HG02938 (cell line): ENCODE results near the gene PRC1.
A peak's percentile ranks its signal among the peaks of the same experiment; 100 is the strongest.
"Not testable (repeated sequence)": the region's sequence is repeated elsewhere in the genome, so short reads cannot be mapped to it uniquely, and the experiment has no call there.

Experiments
- ATAC-seq: cut with Tn5 transposase; IDR thresholded peaks from one replicate; pipeline ENCODE4 v1.9.1; 2021; ENCODE audit warnings: mild to moderate bottlenecking, moderate library complexity; ENCODE audit not compliant: unreplicated experiment

Gene PRC1, protein sequence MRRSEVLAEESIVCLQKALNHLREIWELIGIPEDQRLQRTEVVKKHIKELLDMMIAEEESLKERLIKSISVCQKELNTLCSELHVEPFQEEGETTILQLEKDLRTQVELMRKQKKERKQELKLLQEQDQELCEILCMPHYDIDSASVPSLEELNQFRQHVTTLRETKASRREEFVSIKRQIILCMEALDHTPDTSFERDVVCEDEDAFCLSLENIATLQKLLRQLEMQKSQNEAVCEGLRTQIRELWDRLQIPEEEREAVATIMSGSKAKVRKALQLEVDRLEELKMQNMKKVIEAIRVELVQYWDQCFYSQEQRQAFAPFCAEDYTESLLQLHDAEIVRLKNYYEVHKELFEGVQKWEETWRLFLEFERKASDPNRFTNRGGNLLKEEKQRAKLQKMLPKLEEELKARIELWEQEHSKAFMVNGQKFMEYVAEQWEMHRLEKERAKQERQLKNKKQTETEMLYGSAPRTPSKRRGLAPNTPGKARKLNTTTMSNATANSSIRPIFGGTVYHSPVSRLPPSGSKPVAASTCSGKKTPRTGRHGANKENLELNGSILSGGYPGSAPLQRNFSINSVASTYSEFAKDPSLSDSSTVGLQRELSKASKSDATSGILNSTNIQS

DNA sequence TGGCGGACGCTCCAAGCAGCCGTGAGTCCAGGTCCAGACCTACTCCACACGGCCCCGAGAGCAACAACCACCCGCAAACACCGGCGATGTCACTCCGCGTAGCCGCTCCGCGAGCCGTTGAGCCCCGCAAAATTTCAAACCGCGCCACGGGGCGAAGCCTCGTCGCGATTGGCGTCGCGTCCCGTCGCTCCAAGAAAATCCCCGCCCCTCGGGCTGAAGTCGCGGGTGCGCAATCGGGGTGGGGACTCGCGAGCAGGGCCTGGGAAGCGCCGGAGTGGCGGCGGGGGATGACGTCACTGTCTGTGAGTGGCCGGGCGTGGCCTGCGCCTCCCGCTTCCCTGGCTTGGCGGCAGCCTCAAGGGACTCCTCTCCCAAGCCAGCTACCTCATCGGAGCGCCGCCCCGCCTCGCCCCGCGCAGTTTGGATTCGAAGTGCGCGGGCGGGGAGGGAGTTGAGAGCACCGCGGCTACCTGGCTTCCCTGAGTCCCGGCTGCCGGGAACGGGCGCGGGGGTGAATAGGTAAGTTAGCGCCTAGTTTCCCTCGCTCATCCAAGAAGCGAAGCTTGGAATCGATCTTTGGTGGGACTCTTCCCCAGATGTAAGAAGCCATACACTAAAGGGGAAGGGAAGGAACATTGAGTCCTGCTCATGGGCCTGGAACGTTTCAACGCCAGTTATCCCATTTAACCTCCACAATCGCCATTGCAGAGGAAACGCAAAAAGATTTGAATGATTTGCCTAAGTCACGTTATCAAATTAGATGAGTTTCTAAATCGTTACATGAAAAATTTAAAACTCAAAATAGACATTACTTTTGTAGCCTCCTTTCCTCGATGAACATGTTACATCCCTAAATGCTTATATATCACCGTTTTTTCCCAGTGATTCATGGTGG, at the start of gene PRC1:
PRC1 (minus strand) TSS at position 119 of the 895 bp plus-strand sequence; CDS start at position 1, 118 bp downstream.
- peak; percentile 92 for ATAC-seq

DNA sequence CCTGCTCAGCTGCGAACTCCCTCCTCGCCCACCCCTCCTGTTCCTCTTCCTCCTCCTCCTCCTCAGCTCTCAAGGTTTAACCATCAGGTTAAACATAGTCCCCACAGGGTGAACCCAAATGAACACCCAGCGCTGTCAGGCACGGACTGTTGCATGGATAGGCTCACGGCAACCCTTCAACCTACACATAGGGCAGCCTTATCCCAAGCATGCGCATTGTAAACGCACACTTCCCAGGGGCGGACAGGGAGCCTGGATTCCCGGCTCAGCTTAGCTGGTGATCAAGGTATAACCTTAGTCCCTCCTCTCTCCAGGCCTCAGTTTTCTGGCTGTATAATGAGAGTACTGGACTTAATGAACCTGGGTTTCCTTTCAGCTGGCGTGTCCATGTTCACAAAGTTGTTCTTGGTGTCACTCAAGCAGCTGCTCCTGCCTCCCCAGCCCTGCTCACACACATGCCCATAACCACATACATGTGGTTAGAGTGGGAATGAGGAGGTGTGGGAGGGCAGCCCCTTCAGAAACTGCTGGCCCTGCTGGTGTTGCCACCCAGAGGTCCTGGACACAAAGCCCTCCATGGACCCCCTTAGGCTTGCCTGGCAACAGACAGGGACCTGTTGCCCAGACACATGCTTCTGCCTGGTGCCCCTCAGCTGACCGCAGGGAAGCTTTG, 49.0 kb upstream of the PRC1 start:
- ATAC-seq, result no peak

DNA sequence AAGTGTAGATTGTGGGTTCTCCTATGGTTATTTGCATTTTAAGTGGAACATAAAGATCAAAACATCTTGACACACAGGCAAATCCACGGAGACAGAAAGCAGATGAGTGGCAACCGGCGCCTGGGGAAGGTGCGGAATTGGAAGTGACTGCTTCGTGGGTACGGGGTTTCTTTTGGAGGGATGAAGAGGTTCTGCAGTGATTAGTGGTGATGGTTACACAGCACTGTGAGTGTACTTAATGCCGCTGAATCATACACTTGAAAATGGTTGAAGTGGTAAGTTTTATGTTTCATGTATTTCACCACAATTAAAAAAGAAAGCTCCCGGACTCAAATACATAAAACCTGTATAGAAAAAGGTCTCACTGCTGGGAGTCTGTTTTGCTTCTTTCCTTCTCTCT, 46.5 kb upstream of the PRC1 start:
- no peak for ATAC-seq

DNA sequence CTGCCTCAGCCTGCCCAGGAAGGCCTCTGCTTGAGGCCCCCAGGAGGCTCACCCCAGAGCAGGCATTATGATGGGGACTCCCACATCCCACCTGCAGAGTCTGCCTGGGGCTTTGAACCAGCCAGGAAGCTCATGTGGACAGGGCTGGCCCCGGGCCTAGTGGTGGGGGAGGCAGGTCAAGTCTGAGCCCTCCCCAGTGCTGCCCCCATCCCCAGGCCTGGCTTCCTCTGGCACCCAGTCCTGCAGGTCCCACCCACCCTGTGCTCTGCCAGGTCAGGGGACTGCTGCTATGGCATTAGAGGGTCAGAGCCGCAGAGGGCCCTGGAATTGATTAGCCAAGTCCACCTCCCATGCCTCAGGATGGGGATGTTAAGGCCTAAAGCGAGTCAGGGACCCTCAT, 45.7 kb upstream of the PRC1 start:
- ATAC-seq, result no peak

DNA sequence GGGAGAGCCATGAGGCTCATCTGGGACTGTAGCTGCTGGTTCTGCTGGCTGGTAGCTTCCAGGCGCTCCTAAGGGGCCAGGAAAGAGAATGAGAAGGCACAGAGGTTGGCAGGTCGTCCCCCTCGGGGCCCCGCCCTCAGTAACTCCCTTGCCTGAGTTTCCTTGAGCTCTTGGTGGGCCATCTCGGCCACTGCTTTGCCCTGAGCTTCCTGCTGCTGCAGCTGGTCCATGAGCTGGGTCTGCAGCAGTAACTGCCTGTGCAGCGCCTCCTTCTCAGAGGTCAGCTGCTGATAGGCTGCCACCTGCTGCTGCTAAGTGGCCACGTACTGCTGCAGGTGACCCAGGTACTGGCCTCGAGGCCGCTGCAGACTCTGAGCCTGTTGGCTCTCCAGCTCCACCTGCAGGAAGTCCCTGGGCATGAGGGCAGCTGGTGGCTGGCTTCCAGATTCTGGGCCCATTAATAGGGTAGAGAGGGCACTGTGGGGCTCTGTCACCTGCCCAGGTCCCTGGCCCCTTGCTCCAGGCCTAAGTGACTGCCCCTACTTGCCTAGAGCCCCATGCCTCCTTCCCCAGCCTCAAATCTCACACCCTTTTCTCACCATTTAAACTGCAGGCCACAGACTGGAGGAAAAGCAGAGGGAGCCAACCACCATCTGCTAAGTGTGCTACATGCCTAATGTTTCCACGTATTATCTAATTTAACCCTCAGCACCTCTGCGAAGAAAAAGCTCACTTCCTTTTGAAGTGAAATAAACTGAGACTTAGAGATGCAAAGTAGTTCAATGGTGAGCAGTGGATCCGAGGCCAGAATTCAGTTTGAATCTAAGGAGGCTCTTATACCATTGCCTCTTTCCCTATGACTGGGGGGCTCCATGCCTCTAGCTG, 38.8 kb upstream of the PRC1 start:
- ATAC-seq, result peak; percentile 51

DNA sequence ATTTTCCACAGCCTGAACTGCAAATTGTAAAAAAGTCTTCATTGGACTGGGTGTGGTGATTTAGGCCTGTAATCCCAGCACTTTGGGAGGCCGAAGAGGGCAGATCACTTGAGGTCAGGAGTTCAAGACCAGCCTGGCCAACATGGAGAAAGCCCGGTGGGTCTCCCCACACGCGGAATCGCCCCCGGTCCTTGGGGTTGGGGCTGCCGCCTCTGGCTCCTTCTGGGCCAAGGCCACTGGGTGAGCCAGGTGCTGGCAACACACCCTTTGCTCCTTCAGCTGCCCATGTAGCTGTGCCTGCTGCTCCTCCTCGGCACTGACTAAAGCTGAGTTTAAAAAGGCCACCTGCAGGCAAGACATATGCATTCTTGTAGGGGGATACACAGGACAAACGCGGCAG, 37.5 kb upstream of the PRC1 start:
- no peak for ATAC-seq

DNA sequence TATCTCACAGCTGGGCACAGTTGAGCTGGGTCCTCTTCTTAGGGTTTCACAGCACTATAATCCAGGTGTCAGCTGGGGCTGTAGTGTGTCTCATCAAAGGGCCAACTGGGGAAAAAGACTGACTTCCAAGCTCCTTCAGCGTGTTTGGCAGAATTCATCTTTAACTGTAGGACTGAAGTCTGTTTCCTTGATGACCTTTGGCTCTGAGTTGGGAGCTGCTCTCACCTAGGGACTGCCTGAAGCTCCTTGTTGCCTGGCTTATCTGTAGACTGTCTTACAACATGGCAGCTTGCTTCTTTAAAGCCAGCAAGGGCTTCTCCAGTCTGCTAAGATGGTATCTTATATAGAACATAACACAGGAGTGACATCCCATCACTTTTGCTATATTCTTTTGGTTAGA, 33.3 kb upstream of the PRC1 start:
- no peak for ATAC-seq

DNA sequence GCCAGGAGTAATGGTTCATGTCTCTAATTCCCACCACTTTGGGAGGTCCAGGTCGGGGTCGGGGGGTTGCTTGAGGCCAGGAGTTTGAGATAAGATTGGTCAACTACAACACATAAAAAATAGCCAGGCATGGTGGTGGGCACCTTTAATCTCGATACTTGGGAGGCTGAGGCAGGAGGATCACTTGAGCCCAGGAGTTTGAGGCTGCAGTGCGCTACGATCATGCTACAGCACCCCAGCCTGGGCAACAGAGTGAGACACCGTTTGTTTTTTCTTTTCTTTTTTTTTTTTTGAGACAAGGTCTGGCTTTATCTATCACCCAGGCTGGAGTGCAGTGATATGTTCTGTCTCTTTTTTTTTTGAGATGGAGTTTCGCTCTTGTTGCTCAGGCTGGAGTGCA, 29.4 kb upstream of the PRC1 start:
- no peak for ATAC-seq

DNA sequence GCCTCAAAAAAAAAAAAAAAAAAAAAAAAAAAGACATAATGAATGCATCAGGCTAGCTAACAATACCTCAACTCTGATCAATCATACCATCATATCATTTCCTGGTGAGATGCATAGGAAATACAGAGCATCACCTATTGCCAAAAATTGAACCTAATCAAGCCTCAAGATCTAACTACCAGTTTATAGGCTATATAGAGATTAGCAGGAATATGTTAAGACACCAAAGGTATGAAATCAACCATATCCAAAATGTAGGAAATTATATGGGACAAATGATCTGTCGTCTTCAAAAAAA, 28.4 kb upstream of the PRC1 start:
- ATAC-seq, result no peak

DNA sequence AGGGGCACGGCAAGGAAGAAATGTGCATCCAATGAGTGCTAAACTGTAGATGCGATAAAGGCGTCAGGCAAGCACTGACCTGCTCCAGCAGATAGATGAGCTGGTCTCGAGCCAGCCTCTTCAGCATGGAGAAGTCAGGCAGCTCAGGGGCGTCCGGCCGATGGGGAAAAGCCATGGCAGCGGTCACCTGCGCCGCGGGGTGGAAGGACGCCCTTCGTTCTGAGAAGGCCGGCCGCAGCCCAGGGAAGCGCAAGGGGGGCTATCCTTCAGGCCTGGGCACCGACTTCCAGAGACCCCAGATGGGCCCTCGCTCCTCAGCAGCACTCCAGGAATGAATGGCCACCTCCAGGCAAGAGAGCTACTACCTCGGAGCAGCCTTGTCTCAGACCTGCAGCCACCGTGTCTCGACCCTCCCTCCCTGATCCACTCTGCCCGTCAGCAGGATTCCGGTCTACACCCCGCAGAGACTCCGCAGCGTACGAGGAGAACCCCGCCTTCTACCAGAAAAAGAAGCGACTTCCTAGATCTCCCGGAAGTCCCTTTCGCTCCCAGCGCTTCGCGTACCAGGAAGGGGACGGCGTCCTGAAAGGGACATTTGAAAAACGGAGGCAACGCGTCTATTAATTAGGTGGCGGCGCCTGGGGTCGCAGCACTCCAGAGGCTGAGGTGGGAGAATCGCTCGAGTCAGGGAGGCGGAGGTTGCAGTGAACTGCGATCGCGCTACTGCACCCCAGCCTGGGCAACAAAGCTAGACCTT, 27.9 kb upstream of the PRC1 start, which contains the start of gene VPS33B:
VPS33B (minus strand) TSS at position 520 of the 757 bp plus-strand sequence; CDS start at position 175, 345 bp downstream.
- ATAC-seq, result peak; percentile 58

DNA sequence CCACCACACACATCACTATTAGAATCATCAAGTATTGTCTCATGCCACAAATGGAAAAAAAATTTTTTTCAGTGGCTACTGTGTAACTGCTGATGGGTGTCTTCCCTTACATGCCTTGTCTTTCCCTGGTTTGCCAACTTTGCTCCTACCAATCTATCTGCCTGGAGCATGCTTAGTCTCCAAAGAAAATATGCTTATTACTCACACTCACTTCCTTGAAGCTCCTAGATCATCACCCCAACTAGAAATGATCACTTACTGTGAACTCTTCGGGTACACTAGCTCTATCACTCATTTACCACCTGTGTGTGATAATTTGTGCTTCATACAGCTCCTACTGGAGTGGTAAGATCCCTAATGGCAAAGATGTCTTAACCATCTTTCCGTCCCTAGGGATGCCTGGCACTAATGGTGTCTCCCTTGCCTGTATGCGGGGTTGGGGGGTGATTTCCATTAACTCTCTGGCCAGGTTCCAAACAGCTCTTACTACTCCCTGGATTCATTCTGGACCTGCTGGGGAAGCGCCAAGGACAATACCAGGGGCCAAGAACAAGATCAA, 27.3 kb upstream of the PRC1 start:
- ATAC-seq, result peak; percentile 27

DNA sequence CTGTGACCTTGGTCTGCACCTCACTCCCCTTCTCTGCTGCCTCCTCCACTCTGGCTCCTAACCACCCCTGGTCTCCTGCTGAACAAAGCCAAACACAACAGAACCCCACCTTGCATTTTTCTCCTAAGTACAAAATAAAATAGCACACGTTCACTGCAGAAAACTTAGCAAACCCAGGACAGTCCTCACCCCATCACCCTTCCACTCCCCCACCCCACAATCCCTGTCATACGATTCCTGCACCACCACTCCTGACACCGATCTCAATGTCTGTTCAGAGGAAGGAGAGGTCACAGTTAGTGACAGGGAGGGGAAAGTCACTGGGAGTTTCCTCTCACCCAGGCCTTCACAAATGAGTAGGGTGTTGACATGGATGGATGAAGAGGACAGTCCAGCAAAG, 23.8 kb upstream of the PRC1 start:
- no peak for ATAC-seq

DNA sequence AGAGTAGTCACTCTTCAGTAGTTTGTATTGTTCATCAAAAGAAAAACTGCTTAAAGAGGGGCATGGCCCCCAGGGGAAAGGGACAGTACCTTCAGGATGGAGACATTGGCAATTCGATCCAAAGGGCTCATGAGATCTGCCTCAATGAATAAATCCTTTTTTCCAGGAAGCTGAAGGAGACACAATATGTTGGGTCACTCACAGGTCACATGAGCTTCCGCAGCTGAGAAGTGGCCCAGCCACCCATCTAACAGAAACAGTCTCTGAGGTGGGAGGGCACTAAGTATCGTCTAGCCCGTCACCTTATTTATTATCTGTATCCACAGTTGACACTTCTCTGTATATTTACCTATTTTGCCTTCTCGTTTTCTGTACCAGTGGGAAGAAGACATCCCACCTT, 23.4 kb upstream of the PRC1 start:
- ATAC-seq, result no peak

DNA sequence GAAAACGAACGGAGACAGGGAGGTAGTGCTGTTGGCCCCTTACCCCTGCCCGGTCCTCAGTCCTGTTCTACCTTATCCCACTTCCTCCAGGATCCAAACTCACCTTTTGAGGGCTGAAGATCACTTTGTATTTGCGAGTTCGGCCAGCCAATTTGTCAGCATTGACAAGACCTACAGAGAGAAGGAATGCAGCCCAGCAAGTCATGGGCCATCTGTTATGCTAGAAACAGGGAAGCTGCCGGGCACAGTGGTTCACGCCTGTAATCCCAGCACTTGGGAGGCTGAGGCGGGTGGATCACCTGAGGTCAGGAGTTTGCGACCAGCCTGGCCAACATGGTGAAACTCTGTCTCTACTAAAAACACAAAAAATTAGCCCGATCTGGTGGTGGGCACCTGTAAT, 19.4 kb upstream of the PRC1 start:
- ATAC-seq, result not testable (repeated sequence)

DNA sequence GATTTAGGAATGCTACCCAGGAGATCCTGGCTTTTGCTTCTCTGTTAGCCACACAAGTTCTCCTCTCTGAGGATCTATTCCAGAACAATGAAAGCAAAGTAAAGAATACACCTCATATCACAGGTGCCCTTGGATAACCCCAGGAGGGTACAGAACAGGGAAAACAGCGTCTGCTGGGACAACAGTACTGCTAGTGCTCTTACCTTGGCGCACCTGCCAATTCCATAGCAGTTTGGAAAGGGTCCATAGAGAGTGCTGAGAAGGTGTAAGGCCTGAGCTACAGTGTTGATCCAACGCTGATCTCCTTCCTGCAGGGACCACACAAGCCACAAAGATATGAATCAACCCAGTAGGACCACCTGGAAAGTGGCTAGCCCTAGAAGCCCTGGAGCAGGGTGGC, 12.9 kb upstream of the PRC1 start:
- no peak for ATAC-seq

DNA sequence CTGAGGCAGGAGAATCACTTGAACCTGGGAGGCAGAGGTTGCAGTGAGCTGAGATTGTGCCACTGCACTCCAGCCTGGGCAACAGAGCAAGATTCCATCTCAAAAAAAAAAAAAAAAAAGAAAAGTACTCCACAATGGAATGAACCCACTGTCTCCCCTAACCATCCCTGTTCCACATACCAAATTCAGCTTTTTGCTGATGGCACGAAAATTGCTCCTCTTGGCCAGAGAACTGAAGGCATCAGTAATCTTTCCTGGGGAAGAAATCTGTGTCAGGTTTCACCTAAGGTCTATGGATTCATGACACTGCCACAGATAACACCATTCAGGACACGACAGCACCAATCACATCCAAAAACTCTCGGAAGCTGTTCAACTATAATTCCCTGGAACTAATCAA, 6.9 kb upstream of the PRC1 start:
- no peak for ATAC-seq

DNA sequence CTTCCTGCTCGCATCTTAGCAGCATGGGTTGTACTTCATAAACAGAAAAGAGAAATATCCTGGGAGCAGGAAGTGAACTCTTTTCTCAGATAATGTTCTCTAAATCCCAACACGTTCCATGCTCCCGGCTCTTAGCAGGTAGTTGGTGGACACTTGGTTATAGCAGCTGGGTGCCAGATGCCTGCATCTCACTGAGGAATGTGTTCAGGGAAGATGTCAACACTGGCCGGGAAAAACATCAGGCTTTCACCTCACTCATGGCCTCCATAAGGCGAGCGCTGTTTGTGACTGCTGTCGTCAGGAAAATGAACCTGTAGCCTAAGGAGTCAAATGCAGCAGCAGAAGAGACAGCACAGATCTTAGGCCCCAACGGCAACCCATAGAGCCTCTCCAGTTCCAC, 4.4 kb upstream of the PRC1 start:
- ATAC-seq, result no peak

DNA sequence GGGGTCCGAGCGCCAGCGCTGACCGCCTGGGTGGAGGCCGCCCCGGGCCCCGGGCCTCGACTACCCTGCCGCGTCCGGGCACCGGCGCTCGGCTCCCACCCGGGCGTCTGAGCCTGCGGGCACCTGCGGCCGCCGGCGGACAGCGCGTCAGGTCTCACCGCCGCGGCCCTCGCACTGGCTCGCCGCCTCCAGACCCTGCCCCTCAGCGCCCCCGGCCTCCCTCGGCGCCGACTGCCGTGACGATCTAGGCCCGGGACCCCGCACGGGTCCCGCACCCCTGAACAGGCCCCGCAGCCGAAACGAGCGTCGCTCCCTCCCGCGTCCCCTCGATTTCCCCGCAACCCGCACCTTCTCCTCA, 297 bp downstream of the PRC1 start:
- peak; percentile 9 for ATAC-seq

DNA sequence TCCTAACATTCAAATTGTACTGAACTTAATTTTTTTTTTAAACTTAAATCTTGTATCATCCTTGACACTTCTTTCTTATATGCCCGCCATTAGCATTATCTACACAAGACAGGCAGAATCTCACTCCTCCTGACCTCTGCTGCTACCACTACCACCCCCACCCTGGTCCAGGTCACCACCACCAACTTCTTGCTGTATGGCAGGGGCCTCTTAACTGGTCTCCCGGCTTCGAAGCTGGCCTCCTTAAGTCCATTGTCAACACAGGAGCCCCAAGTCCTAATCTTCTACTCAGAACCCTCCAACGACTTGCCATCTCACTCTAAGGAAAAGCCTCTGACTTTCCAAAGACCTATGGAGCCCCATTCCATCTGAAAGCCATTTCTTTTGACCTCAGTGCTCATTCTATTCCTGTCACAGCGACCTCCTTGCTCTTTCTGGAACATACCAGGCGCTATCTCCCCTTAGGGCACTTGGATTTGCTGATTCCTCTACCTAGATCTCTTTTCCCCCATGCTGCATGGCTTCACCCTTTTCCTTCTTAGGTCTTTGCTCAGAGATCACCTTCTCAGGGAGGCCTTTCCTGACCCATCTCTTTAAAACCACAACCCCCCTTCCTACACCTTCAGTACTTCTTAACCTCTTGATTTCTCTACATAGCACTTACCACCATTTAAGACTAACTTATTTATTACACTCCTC, 2.6 kb downstream of the PRC1 start:
- no peak for ATAC-seq
